Measurements from ENCODE around the gene ZNF175. TPM values are rescaled to one million over a fixed set of nuclear protein-coding genes. Genes with fewer than 3 reads are reported as not detected.

ZNF175 gene
- polyA plus RNA-seq (2012; ENCODE audit: insufficient read depth, insufficient read length, low read depth), result 8.9 TPM

DNA sequence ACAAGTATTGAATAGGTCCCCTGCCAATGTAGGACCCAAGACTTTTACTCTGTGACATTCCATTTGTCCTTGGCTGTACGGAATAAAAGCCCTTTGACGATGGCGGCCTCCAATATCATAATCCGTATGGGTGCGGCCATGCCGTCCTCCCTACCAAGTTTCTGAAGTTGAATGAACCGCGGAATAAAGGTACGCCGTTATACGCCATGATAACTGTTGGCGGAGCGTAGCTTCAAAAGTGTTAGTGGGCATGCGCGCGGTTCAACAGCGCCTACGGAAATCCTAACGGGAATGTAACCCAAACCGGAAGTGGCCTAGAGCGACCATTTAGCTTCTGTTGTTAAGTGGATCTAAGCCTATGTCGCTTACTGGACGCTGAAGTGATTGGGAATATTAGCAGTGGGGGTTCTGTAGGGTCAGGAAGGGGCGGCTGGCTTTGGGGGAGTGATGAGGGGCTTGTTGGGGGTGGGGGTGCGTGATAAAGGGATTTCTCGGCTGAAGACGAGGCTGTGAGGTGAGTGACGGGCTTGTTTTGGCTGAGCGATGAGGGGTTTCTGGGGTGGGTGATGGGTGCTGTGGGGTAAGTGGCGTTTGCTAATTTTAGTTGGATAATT lies at the start of gene ZNF175:
Gene ZNF175, plus strand, starts transcription at position 322 of the 614 bp plus-strand sequence. CDS start 2,047 bp downstream, outside the sequence.
- no peaks in the 10 kb centered on the region for H3K9me3 ChIP-seq
- peak; percentile 88 for DNase-seq
- H3K4me3 ChIP-seq (ENCODE audit: low read depth, low read length), result peak within 1 kb of the TSS; percentile 91
- H3K27me3 ChIP-seq, result peaks cover 18% of the 10 kb centered on the region
- H3K36me3 ChIP-seq, result peaks cover 9% of the 10 kb centered on the region
- TF ChIP-seq, protein P1, sequence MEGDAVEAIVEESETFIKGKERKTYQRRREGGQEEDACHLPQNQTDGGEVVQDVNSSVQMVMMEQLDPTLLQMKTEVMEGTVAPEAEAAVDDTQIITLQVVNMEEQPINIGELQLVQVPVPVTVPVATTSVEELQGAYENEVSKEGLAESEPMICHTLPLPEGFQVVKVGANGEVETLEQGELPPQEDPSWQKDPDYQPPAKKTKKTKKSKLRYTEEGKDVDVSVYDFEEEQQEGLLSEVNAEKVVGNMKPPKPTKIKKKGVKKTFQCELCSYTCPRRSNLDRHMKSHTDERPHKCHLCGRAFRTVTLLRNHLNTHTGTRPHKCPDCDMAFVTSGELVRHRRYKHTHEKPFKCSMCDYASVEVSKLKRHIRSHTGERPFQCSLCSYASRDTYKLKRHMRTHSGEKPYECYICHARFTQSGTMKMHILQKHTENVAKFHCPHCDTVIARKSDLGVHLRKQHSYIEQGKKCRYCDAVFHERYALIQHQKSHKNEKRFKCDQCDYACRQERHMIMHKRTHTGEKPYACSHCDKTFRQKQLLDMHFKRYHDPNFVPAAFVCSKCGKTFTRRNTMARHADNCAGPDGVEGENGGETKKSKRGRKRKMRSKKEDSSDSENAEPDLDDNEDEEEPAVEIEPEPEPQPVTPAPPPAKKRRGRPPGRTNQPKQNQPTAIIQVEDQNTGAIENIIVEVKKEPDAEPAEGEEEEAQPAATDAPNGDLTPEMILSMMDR (IDR thresholded peaks at IDR 0.05; ENCODE audit: low read depth, low read length), result no peak
- peaks cover 3% of the 10 kb centered on the region for H3K4me1 ChIP-seq

DNA sequence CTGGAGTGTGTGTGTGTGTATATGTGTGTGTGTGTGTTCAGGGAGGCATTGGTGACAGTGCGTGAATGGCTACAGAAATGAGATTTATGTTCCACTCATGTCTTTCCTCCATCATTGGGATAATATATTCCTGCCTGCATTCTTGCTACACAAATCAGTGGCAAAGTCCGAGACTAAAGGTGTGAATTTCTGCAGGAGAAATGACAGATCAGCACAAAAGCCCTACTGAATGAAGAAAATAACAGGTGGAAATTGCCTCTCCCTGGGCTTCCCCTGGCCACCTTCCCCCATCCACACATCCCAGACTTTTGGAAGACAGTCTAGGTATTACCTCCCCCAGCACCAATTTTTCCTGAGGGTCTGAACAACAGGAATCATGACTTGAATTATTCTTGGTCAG lies 49.7 kb upstream of the ZNF175 start:
- TF ChIP-seq, protein P1 (IDR thresholded peaks at IDR 0.05; ENCODE audit: low read depth, low read length), result no peak
- Histone ChIP-seq H3K27me3 (peaks cover 7% of the 10 kb centered on the region; the same call in 1 of the 2 replicates), H3K4me1 (no peaks in the 10 kb centered on the region), H3K9me3 (no peaks in the 10 kb centered on the region), H3K36me3 (no peaks in the 10 kb centered on the region), H3K4me3 (ENCODE audit: low read depth, low read length) (no peak overlapping the region)
- no peak for DNase-seq

DNA sequence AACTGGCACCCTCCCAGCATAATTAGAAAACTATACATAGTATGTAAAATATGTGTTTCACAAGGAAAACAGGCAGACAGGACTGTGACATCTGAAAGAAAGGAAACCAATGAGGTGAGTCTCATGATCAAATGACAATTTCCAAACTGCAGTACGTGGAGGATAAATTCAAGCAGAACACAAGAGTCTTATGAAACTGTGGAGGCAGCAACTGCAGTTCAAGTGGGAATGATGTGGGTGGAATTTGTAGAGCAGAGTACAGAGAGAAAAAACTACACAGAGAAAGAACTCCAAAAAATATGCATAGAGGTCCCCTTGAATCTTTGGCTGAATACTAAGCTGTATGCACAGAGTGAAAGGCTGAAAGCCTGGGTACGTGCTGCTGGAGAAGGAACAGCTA lies 49.3 kb upstream of the ZNF175 start:
- TF ChIP-seq, protein P1 (IDR thresholded peaks at IDR 0.05; ENCODE audit: low read depth, low read length), result no peak
- DNase-seq, result no peak
- Histone ChIP-seq H3K36me3 (no peaks in the 10 kb centered on the region), H3K4me1 (no peaks in the 10 kb centered on the region), H3K9me3 (no peaks in the 10 kb centered on the region), H3K4me3 (ENCODE audit: low read depth, low read length) (no peak overlapping the region), H3K27me3 (peaks cover 7% of the 10 kb centered on the region; the same call in 1 of the 2 replicates)

DNA sequence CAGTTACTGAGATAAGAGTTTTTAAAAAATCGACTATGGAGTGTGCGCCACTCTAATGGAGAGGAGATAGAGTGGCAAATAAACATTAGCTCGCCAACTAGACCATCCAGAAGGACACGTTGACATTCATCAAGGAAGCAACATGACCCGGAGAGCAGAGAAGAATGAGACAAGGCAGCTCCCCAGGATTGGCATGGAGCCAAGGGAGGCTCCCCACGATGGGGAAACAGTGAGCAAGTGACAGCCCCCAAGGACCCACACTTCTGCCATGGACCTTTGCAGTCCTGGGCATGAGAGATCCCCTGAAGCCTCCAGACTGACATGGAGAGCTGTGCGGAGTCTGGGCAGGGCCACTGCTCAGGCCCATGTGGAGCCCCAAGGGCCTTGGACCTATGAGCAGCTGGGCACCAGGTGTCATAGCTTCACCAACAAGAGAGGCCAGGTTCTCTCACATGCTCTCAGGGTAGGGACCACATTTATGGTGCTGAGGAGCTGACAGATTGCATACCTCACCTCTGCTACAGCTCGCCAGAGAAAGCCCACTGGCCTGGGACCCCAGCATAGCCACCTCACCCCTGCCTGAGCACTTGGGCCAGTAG lies 46.3 kb upstream of the ZNF175 start:
- TF ChIP-seq, protein P1 (IDR thresholded peaks at IDR 0.05; ENCODE audit: low read depth, low read length), result no peak
- Histone ChIP-seq H3K36me3 (no peaks in the 10 kb centered on the region), H3K27me3 (peaks cover 16% of the 10 kb centered on the region; the same call in 1 of the 2 replicates), H3K9me3 (no peaks in the 10 kb centered on the region), H3K4me3 (ENCODE audit: low read depth, low read length) (no peak overlapping the region), H3K4me1 (no peaks in the 10 kb centered on the region)
- no peak for DNase-seq

DNA sequence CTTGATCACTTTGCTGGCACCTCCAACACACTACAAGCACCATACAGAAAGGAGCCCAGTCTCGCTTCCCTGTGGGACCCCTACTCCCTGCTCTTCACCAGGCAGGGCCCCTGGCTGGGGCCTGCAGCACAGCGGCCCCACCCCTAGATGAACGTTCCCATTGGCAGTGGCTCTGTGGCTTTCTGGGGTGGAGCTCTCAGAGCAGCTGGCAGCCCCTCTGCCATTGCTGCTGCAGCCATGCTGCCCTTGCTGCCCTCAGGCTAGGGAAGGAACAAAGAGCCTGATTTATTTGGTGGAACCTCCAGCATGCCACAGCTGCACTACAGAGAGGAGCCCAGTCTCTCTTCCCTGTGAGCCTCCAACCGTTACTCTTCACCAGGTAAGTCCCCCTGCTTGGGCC lies 45.4 kb upstream of the ZNF175 start:
- TF ChIP-seq, protein P1 (IDR thresholded peaks at IDR 0.05; ENCODE audit: low read depth, low read length), result no peak
- DNase-seq, result no peak
- no peak overlapping the region for H3K4me3 ChIP-seq (ENCODE audit: low read depth, low read length)

DNA sequence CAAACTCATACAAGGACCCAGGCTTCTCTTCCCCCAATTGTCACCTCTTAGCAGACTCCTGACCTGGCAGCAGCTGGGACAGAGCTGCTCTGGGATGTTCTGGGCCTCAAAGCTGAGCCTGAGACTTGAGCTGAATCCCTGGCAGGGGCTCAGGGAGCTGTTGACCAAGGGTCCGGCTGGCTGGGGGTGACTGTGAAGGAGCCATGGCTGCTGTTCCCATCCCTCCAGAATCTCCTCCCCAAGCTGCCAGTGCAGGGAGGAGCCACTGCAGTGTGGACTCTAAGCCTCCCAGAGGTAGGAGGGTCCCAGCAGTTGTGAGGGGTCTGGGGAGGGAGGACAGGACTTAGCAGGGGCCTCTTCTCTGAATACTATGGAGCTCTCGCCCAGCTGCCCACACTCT lies 41.8 kb upstream of the ZNF175 start:
- TF ChIP-seq, protein P1 (IDR thresholded peaks at IDR 0.05; ENCODE audit: low read depth, low read length), result no peak
- H3K4me3 ChIP-seq (ENCODE audit: low read depth, low read length), result no peak overlapping the region
- no peaks in the 10 kb centered on the region for H3K4me1 ChIP-seq
- H3K36me3 ChIP-seq, result no peaks in the 10 kb centered on the region
- no peak for DNase-seq
- H3K9me3 ChIP-seq, result no peaks in the 10 kb centered on the region
- peaks cover 47% of the 10 kb centered on the region for H3K27me3 ChIP-seq

More for the DNA sequence above, 45.4 kb upstream of the ZNF175 start:
- Histone ChIP-seq H3K36me3 (no peaks in the 10 kb centered on the region), H3K4me1 (no peaks in the 10 kb centered on the region), H3K9me3 (no peaks in the 10 kb centered on the region), H3K27me3 (peaks cover 25% of the 10 kb centered on the region)

Data from BE2C (cell line).